GM12878 (cell line): ENCODE results near the gene TJP1. TPM values are rescaled to one million over a fixed set of nuclear protein-coding genes. Genes with fewer than 3 reads are reported as not detected.

ENCODE experiments used
- ATAC-seq: fragments of 200-7000 bp; cut with Tn5 transposase; 3 replicates; pipeline ENCODE4 v1.9.1; 2020; ENCODE audit warnings: mild to moderate bottlenecking, moderate library complexity
- BruUV-seq: library from RNA; stranded (reverse); fragments of 400-500 nt; replicated peaks from 2 replicates; lab custom pipeline; 2021; lab: Mats Ljungman, UMichigan
- CTCF ChIA-PET: fragments of 300-600 bp; sonication (Branson Sonifier 250); formaldehyde crosslinking; extraction: SDS; loops from one replicate; lab custom pipeline; 2021; ENCODE audit warnings: inconsistent platforms; lab: Yijun Ruan, JAX
- POLR2A ChIA-PET: fragments of 350-600 bp; formaldehyde crosslinking; extraction: SDS; loops from one replicate; lab custom pipeline; 2021; ENCODE audit warnings: inconsistent platforms; lab: Charles Lee
- RAD21 ChIA-PET: fragments of 300-600 bp; sonication (Branson Sonifier 250); formaldehyde crosslinking; loops from one replicate; lab custom pipeline; 2023; ENCODE audit warnings: antibody characterized with exemption; ENCODE audit not compliant: unreplicated experiment; lab: Charles Lee
- SMC1A ChIA-PET: fragments of 300-600 bp; sonication (Branson Sonifier 250); formaldehyde crosslinking; loops from one replicate; lab custom pipeline; 2023; ENCODE audit not compliant: unreplicated experiment, uncharacterized antibody; lab: Charles Lee
- DNase-seq: peaks from one replicate; pipeline ENCODE4 v3.0.0-alpha.2; 2011; ENCODE audit warnings: low read depth, low spot score
- FAIRE-seq: peaks from 3 replicates; lab custom pipeline; 2011; peaks lifted over from hg19 to GRCh38; lab: Jason Lieb, UNC
- H2AFZ ChIP-seq: 2 replicates; pipeline ENCODE4 v1.6.0; 2011; ENCODE audit warnings: low read depth, low read length, control low read depth; ENCODE audit not compliant: control insufficient read depth
- H3K27ac ChIP-seq: 2 replicates; pipeline ENCODE4 v1.5.1; 2011; ENCODE audit warnings: control low read depth; ENCODE audit not compliant: control insufficient read depth, insufficient read depth
- H3K27me3 ChIP-seq, 2 experiments: replicated peaks in 1 of 2; 2 replicates each; pipeline versions ENCODE4 v1.6.0 to v1.6.1; 2011; ENCODE audit warnings: low read length in 1 of 2; ENCODE audit not compliant: control insufficient read depth in 2 of 2, insufficient read depth in 2 of 2
- H3K36me3 ChIP-seq, 2 experiments: 2 replicates each; pipeline ENCODE4 v1.5.1; 2011; ENCODE audit warnings: low read length in 1 of 2; ENCODE audit not compliant: control insufficient read depth in 2 of 2, insufficient read depth in 2 of 2
- H3K4me1 ChIP-seq: 2 replicates; pipeline ENCODE4 v1.6.1; 2011; ENCODE audit warnings: mild to moderate bottlenecking, low read length, moderate library complexity, mixed read lengths; ENCODE audit not compliant: control insufficient read depth, insufficient read depth
- H3K4me2 ChIP-seq: 2 replicates; pipeline ENCODE4 v1.6.0; 2011; ENCODE audit warnings: control low read depth; ENCODE audit not compliant: control insufficient read depth, insufficient read depth
- H3K4me3 ChIP-seq: fragments of 200-600 bp; sonication (generic); 2 replicates; pipeline ENCODE4 v1.5.1; 2016
- H3K79me2 ChIP-seq: 2 replicates; pipeline ENCODE4 v1.6.0; 2011; ENCODE audit warnings: low read length; ENCODE audit not compliant: control insufficient read depth, insufficient read depth
- H3K9ac ChIP-seq: 2 replicates; pipeline ENCODE4 v1.8.0; 2011; ENCODE audit warnings: low read length, control low read depth, mixed read lengths; ENCODE audit not compliant: control insufficient read depth, insufficient read depth
- H3K9me3 ChIP-seq: replicated peaks from 3 replicates; pipeline ENCODE4 v1.5.1; 2011; ENCODE audit warnings: mild to moderate bottlenecking, low read length; ENCODE audit not compliant: control insufficient read depth, insufficient read depth
- H4K20me1 ChIP-seq: 2 replicates; pipeline ENCODE4 v1.6.0; 2011; ENCODE audit not compliant: control insufficient read depth, insufficient read depth
- ESRRA ChIP-seq: IDR thresholded peaks from 2 replicates; pipeline ENCODE4 v1.6.1; 2012; ENCODE audit warnings: mild to moderate bottlenecking, low read length, improper control_type of control experiment
- FOXM1 ChIP-seq: IDR thresholded peaks from 2 replicates; pipeline ENCODE4 v1.6.1; 2012; ENCODE audit warnings: low read depth, mild to moderate bottlenecking, inconsistent platforms, low read length, moderate library complexity
- KLF5 ChIP-seq: fragments of 450-650 bp; IDR thresholded peaks from 2 replicates; pipeline ENCODE4 v1.6.1; 2014; ENCODE audit warnings: mild to moderate bottlenecking; ENCODE audit not compliant: partially characterized antibody
- MTA2 ChIP-seq: fragments of 450-650 bp; IDR thresholded peaks from 2 replicates; pipeline ENCODE4 v1.6.1; 2016; ENCODE audit warnings: low read depth, mild to moderate bottlenecking, moderate library complexity
- NR2C2 ChIP-seq: IDR thresholded peaks from 2 replicates; pipeline ENCODE4 v1.6.1; 2011; ENCODE audit warnings: borderline replicate concordance, low read depth; ENCODE audit not compliant: control insufficient read depth, insufficient read length
- NRF1 ChIP-seq: conservative IDR thresholded peaks from 2 replicates; pipeline ENCODE4 v1.6.1; 2011; ENCODE audit warnings: mild to moderate bottlenecking, low read depth, low read length, improper control_type of control experiment
- PML ChIP-seq: IDR thresholded peaks from 2 replicates; pipeline ENCODE4 v1.6.1; 2012; ENCODE audit warnings: low read length, inconsistent platforms
- YBX1 ChIP-seq: fragments of 450-650 bp; IDR thresholded peaks from 2 replicates; pipeline ENCODE4 v1.6.1; 2016; ENCODE audit warnings: antibody characterized with exemption
- ZNF24 ChIP-seq: fragments of 450-650 bp; IDR thresholded peaks from 2 replicates; pipeline ENCODE4 v1.6.1; 2017; ENCODE audit warnings: antibody characterized with exemption, mild to moderate bottlenecking
- WGBS: methylation state at CpG from one replicate; pipeline ENCODE4 v1.1.6; 2016; ENCODE audit warnings: low lambda C conversion rate; ENCODE audit not compliant: insufficient replicate concordance, insufficient coverage; ENCODE audit errors: missing lambda C conversion rate; 5-methylcytosine and 5-hydroxymethylcytosine counted together
- in situ Hi-C: fragments of 300-500 bp; cut with MboI; formaldehyde crosslinking; loops from 9 replicates; pipeline ENCODE4 v1.14.3; 2018; ENCODE audit warnings: mixed read lengths
- intact Hi-C: fragments of 100-400 bp; cut with micrococcal nuclease; formaldehyde crosslinking; loops from one replicate; pipeline ENCODE4 v1.14.2; 2022; ENCODE audit not compliant: unreplicated experiment
- polyA plus RNA-seq, 11 experiments: library from polyadenylated mRNA; depleted of rRNA in 4 of 11; unstranded in 6 of 11; stranded (reverse) in 5 of 11; fragments of >200 nt; fragmentation: Nextera tagmentation in 4 of 11; fragmentation: Illumina TruSeq in 1 of 11; extraction: Ambion mirVana in 4 of 11; extraction: Trizol in 1 of 11; gene quantifications; 1 replicate in 1 of 11; 2 replicates in 10 of 11; pipeline versions ENCODE4 v1.2.1 to v1.2.3, GENCODE V29; 2011 to 2016; ENCODE audit warnings: inconsistent platforms in 2 of 11, missing spikeins in 2 of 11, low read depth in 1 of 11
- total RNA-seq, 4 experiments: library from RNA; depleted of rRNA in 3 of 4; stranded (reverse); fragments of >200 nt in 3 of 4; fragmentation: Illumina TruSeq in 1 of 4; extraction: Trizol in 1 of 4; gene quantifications; 2 replicates each; pipeline versions ENCODE4 v1.2.1 to v1.2.3, GENCODE V29; 2013 to 2021
- TF ChIP-seq, protein P1 (sequence below): IDR thresholded peaks from 2 replicates; pipeline ENCODE4 v1.6.1; 2012; ENCODE audit warnings: mild to moderate bottlenecking, low read depth, low read length
- TF ChIP-seq, protein P2 (sequence below): fragments of 150-350 bp; IDR thresholded peaks from 2 replicates; pipeline ENCODE4 v1.6.1; 2014; ENCODE audit warnings: mild to moderate bottlenecking, low read depth, low read length
- TF ChIP-seq, protein P3 (sequence below): fragments of 450-650 bp; formaldehyde crosslinking; IDR thresholded peaks from 2 replicates; pipeline ENCODE4 v1.4.0; 2020; ENCODE audit warnings: mild to moderate bottlenecking, moderate library complexity

TJP1 gene
- total and polyA plus RNA-seq, 10 of the 15 experiments (the other 5 are each of a cell fraction or from before 2014, with no cell fraction given) = 0.01 to 0.49 (median 0.08) TPM; not detected in 7

DNA sequence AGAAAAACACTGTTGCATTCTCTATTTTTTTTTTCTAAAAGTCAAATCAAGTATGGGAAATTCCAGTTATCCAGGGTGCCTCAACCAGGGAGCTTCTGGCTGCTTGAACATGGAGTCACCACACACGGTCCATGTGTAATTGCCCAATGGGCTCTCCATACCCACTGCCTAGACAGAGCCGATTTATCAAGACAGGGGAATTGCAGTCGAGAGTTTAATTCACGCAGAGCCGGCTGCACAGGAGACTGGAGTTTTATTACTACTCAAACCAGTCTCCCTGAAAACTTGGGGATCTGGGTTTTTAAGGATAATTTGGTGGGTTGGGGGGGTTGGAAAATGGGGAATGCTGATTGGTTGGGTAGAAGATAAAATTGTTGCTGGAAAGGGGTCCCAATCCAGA, 149.8 kb downstream of the TJP1 start:
- no peak overlapping the region for H2AFZ ChIP-seq
- no peak for ATAC-seq
- no peak for TF ChIP-seq ESRRA
- no peak for TF ChIP-seq MTA2
- TF ChIP-seq, protein P1, sequence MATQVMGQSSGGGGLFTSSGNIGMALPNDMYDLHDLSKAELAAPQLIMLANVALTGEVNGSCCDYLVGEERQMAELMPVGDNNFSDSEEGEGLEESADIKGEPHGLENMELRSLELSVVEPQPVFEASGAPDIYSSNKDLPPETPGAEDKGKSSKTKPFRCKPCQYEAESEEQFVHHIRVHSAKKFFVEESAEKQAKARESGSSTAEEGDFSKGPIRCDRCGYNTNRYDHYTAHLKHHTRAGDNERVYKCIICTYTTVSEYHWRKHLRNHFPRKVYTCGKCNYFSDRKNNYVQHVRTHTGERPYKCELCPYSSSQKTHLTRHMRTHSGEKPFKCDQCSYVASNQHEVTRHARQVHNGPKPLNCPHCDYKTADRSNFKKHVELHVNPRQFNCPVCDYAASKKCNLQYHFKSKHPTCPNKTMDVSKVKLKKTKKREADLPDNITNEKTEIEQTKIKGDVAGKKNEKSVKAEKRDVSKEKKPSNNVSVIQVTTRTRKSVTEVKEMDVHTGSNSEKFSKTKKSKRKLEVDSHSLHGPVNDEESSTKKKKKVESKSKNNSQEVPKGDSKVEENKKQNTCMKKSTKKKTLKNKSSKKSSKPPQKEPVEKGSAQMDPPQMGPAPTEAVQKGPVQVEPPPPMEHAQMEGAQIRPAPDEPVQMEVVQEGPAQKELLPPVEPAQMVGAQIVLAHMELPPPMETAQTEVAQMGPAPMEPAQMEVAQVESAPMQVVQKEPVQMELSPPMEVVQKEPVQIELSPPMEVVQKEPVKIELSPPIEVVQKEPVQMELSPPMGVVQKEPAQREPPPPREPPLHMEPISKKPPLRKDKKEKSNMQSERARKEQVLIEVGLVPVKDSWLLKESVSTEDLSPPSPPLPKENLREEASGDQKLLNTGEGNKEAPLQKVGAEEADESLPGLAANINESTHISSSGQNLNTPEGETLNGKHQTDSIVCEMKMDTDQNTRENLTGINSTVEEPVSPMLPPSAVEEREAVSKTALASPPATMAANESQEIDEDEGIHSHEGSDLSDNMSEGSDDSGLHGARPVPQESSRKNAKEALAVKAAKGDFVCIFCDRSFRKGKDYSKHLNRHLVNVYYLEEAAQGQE = no peak
- TF ChIP-seq, protein P2, sequence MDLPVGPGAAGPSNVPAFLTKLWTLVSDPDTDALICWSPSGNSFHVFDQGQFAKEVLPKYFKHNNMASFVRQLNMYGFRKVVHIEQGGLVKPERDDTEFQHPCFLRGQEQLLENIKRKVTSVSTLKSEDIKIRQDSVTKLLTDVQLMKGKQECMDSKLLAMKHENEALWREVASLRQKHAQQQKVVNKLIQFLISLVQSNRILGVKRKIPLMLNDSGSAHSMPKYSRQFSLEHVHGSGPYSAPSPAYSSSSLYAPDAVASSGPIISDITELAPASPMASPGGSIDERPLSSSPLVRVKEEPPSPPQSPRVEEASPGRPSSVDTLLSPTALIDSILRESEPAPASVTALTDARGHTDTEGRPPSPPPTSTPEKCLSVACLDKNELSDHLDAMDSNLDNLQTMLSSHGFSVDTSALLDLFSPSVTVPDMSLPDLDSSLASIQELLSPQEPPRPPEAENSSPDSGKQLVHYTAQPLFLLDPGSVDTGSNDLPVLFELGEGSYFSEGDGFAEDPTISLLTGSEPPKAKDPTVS = no peak
- TF ChIP-seq PML = no peak
- TF ChIP-seq FOXM1 = no peak
- no peak for TF ChIP-seq YBX1
- TF ChIP-seq KLF5 = no peak
- no peak for TF ChIP-seq NR2C2
- no peak for TF ChIP-seq ZNF24
- TF ChIP-seq, protein P3, sequence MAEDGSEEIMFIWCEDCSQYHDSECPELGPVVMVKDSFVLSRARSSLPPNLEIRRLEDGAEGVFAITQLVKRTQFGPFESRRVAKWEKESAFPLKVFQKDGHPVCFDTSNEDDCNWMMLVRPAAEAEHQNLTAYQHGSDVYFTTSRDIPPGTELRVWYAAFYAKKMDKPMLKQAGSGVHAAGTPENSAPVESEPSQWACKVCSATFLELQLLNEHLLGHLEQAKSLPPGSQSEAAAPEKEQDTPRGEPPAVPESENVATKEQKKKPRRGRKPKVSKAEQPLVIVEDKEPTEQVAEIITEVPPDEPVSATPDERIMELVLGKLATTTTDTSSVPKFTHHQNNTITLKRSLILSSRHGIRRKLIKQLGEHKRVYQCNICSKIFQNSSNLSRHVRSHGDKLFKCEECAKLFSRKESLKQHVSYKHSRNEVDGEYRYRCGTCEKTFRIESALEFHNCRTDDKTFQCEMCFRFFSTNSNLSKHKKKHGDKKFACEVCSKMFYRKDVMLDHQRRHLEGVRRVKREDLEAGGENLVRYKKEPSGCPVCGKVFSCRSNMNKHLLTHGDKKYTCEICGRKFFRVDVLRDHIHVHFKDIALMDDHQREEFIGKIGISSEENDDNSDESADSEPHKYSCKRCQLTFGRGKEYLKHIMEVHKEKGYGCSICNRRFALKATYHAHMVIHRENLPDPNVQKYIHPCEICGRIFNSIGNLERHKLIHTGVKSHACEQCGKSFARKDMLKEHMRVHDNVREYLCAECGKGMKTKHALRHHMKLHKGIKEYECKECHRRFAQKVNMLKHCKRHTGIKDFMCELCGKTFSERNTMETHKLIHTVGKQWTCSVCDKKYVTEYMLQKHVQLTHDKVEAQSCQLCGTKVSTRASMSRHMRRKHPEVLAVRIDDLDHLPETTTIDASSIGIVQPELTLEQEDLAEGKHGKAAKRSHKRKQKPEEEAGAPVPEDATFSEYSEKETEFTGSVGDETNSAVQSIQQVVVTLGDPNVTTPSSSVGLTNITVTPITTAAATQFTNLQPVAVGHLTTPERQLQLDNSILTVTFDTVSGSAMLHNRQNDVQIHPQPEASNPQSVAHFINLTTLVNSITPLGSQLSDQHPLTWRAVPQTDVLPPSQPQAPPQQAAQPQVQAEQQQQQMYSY (CRISPR knock-in tag) = no peak
- TF ChIP-seq NRF1 = no peak

More for the DNA sequence above, 149.8 kb downstream of the TJP1 start:
- in situ Hi-C loops = no loop called here
- Histone ChIP-seq H3K9me3 (no peaks in the 10 kb centered on the region; the same call in 2 of the 3 replicates), H3K79me2 (no peaks in the 10 kb centered on the region), H3K4me3 (no peak overlapping the region), H3K27ac (no peak overlapping the region), H3K36me3 (no peaks in the 10 kb centered on the region), H4K20me1 (no peaks in the 10 kb centered on the region), H3K4me2 (no peak overlapping the region), H3K27me3 (no peaks in the 10 kb centered on the region), H3K9ac (no peak overlapping the region), H3K4me1 (no peaks in the 10 kb centered on the region)
- RAD21 ChIA-PET = no interaction called here
- intact Hi-C loops = no loop called here
- POLR2A ChIA-PET = no interaction called here
- FAIRE-seq = no peak
- WGBS = 68% methylated on average over 5 of the region's 5 CpGs
- SMC1A ChIA-PET = no interaction called here
- CTCF ChIA-PET = no interaction called here
- no peak for DNase-seq
- BruUV-seq = no TSS peak
